ENCODE data around the gene SPECC1.
"Not testable (repeated sequence)": the region's sequence is repeated elsewhere in the genome, so short reads cannot be mapped to it uniquely, and the experiment has no call there.

SPECC1 gene

DNA sequence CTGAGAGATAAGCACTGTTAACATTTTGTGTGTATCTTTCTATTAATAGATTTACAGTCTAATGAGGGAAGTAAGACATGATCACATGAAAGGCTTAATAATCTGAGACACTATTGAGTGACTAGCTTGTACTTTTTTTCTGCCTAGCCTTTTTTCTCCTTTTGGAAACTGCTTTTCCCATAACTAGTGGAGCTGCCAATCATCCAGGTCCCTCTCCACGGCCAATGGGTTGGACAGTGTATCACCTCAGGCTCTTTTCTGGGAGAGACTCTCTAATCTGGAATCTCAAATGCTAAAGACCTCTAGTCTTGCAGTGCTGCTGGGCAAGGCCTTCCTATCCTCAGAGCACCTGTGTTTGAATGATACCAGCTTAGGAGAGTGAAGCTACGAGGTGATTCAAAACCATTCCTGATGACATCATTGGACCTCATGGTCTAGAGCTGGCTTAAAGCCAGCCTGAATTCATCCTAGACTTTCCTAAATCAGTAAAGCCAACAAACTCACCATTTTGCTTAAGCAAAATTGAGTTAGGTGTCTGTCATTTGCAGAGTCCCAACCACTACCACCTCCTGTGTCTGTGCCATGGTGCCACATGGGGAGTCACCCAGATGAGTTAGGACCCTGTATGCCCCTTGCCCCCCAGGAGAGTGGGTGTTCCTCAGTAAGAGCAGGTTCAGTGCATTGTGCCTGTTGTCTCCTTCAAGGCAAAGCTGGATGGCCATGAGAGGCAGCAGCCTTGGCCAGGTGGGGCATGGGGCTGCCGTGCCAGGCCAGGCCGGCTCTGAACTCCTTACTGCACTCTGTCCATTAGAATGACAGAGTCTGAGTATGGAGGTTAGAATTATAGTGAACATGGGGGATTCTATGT, 62.9 kb downstream of the SPECC1 start:
- DNase-seq: no peak

- DNase-seq: no peak
These were observed 63.5 kb downstream of the SPECC1 start for GRCh38 chr17:20072692-20072992.

DNA sequence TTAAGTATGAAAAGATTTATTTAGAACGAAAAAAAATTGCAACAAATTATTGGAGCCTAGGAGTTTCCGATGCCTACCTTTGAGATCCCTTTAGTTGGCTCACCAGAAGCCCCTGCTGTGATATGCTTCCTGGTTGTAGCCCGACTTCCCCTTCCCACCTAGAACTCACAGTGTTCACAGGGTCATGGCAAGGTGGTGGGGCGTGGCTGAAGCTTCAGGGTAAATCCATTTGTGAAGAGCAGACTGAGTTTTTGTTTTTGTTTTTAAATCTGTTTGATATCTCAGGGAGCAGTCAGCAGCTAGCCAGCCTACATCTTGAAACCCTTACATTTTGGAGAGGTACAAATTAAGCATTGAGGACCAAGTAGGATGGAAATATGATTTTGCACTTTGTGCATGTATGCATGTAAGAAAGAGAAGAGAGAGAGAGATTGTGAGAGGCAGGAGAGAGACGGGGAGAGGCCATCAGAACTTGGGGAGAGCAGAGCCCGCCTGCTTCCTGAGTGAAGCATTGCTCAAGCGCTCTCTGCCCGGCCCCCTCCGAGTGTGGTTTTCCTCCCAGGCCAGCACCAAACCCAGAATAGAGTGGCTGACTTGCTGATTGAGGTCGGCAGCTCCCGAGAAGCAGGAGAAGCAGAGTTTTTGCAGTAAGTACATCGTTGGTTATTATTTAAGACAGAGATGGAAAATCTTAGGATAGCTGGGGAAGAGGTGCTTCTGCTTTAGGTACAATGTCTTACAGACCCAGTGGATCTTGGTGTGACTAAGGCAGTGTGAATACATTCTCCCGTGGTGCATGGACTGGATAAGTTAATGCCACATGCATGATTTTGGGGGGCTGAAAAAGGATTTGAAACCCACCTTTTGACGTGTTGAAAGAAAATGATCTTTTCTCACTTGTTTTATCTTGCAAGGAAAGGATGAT, 64.2 kb downstream of the SPECC1 start:
- no peak for DNase-seq

DNA sequence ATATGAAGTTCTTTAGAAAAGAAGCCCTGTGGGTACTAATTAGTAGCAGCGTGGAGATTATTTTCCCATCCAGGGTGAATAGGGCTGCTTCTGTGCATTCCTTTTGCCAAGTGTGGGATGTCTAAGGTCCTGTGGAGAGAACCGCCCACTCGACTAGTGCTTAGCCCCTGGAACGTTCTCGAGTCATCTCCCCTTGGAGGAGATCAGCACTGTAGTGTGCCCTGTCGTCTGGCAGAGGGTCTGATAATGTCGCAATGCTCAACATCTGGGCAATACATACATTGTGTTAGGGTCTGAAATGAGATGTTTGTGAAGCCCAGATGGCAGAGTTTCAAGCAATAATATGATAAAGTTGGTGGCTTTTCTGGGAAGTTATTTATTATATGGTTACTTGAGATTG, 64.8 kb downstream of the SPECC1 start:
- DNase-seq: no peak

DNA sequence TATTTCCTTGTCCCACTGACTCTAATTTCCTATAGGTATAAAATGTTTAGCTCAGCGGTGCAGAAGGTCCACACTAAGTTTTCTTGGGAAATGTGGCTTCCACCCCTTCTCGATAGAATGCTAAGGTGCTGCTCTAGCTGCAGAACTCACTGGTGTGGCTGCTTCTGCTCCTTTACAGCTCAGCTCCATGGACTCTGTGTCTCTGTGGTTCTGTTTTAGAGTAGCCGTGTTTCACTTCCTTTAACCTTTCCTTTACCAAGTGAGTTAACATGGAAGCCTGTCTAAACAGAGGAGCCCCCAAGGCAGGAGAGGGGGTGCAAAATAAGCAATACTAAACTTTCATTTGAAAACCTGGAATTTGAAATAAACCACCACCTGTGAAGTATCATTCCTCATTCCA, 65.3 kb downstream of the SPECC1 start:
- no peak for DNase-seq

DNA sequence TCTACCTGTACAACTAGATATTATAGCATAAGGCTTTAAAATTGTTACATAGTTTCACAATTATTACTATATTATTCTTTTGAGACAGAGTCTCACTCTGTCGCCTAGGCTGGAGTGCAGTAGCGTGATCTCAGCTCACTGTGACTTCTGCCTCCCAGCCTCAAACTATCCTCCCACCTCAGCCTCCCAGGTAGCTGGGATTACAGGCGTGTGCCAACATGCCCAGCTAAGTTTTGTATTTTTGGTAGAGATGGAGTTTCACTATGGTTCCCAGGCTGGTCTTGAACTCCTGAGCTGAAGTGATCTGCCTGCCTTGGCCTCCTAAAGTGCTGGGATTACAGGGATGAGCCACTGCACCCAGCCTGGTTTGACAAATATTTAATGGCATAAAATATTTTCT, 67.0 kb downstream of the SPECC1 start:
- not testable (repeated sequence) for DNase-seq

DNA sequence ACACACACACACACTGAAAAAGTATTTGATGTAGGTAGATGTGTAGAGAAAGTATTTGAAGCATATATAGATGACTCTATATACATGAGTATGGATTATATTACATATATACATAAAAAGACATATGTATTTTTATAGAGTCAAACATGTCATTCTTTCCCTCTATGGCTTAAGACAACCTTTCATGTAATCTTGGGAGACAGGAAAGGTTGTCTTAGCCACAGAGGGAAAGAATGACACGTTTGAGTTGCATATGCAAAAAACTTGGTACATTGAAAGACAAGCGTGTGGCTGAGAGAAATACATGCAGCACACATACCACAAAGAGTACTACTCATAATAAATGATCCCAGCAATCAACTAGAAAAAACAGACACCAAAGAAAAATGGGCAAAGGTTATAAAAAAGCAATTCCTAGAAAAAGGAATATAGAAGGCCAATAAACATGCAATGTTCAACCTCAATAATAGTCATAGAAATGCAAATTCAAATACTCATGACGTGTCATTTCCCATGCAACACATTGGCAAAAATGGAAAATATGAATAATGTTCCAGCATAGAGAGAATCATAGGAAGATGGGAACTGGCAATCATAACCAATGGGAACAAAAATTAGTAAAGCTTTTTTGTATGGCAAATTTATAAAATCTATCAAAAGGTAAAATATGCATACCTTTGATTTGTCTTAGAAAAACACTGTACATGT, 69.0 kb downstream of the SPECC1 start:
- DNase-seq: no peak

DNA sequence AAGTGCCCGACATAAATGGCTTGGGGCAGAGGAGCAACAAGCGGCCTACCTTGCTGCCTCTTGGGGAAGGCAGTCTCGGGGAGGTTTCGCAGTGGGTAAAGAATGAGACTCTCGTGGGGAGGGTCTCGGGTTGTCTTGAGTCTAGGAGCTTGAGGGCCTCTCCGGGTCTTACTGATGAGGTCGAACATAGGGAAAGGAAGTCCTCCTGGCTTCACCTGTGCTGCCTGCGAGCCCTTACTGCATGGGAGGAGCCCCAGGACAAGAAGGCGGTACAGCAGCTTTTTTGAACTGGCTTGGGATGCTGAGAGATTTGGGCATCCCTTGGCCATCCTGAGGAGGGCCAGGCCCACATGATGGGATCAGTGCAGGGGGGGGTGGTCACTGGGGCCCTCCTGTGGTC, 71.4 kb downstream of the SPECC1 start:
- DNase-seq: no peak

- DNase-seq: no peak
These were observed 74.1 kb downstream of the SPECC1 start for GRCh38 chr17:20083156-20083859.

DNA sequence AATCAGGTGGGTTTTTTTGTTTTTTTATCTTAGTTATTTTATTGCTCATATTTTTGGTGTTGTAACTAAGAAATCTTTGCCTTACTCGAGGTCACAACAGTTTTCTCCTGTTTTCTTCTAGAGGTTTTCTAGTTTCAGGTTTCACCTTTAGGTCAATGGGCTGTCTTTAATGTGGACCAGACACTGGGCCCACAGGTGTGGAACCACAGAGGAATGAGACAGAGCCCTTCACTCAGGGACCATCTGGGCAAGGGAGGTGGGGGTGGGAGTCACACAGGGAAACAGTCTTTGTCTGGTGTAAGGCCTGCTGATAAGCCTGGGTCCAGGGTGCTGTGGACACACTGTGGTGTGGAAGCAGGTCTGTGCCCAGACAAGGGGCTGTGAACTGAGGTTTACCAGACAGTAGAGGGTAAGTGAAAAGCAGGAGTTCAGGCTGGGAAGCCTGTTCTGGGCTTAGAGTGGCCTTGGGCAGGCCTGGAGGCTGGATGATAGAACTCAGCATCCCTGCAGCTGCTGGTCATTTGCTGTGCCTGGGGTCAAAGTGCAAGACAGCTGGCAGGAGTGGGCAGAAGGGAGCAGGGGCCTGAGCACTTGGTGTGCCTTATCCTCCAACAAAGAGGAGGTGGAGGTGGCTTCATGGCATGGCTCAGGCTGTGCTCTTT, 75.6 kb downstream of the SPECC1 start:
- no peak for DNase-seq

DNA sequence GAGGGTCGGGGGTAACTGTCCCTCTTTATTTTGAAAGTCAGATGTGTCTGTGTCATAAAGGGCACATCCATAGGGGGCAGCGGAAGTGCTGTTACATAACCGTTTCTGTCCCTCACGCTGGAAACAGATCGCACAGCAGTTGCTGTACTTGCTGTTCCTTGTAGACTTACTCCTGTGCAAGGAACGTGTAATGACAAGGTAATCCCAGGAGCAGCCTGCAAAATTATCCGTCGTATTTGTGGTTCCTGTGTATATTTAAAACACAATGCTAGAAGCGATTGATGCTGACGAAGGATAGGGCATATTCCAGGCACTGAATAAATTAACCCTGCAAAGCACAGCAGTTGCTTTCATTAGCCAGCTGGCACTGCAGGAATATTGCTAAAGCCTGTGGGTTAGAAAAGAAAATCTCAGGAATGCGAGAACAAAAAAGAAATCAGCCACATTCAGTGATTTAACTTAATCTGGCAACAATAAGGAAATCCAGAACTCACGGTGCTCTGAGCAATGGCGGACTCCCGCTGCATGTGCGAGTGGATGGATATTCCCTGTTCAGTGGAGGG, 76.2 kb downstream of the SPECC1 start:
- DNase-seq: no peak

DNA sequence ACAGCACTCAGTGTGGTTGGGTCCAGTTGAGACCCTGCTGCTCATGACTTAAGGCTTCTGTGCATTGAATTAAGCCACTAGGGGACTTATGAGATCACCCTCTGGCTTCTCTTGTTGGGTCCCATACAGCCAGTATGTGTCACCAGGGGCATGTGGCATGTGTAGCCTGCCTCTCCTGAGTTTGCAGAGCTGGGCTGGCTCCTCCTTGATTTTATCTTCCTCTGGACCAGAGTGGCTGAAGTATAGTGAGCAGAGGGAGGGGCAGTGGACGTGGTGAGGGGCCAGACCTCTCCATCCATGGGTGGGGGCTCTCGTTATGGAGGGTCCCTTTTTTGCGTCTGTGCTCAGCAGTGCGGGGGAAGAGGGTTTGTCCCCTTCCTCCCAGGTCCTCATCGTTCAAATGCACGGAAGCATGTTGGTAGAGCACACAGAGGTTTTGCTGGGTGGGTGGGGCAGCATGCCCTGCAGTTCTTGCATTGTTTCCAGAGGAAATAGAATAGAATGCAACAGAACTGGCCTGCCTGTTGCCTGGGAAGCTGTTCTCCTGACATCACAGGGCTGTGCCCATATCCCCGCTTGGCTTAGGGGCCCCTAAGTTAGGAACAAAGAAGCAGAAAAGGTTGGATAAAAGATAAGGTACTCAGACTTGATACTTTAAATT, 77.4 kb downstream of the SPECC1 start:
- no peak for DNase-seq

DNA sequence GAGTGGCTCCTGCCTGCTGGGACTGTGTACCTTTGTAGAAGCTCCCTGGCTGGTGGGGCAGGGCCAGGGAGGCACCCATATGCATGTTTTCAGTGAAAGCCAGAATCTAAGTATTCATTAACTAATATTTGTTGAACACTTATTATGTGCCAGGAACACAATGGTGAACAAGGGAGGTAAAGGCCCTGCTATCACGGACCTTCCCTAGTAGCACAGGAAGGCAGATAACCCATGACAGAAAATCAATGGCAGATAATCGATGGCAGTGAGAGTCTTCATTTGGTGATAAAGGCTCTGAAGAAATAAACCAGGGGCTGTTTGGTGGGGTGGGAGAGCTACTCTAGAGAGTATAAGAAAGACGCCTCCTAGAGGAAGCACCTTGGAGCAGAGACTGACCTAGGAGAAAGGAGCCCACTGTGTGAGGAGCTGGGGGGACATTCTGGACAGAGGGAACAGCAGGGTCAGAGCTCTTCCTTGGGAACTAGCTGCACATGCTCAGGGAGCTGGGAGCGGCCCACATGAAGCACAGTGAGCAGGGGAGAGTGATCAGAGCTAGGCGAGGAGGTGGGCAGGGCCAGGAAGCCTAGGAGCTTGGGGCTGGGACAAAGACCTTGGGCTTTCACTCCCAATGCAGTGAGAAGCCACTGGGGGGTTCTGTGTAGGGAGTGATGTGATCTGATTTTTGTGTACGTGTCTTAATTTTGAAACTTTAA, 78.5 kb downstream of the SPECC1 start:
- DNase-seq: no peak

DNA sequence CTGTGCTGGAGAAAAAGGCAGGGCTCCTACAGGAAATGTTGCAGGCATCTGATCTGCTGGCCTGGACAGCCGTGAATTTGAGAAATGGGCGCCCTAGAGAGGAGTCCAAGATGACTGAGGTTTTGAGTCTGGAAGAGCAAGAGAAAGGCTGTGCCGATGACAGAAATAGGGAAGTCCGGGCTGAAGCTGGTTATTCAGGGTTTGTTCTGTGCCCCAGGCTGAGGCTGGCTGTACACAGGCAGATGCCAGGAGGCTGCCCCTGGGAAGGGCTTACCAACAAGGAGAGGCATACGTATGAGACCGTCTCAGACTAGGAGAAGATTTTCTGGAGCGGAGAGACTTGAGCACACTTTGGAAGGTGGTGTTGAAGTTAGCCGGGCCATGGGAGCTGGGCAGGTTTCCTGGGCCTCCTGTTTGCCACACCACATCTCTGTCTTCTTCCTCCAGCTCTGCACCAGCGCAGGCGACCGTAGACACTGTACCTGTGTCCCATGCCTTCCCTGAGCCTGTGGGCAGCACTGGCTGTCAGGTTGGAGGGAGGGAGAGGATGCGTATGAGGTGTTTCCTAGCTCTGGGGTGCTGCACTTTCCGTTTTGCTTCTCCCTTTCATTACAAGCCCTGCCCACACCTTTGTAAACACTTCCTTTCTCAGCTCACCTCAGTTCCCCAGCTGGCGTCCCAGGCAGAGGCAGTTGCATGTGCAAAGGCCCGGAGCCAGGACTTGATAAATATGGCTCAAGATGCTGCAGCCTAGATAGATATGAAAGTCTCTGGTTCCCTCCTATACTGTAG, 80.8 kb downstream of the SPECC1 start:
- DNase-seq: no peak

- DNase-seq: no peak
These were observed 82.2 kb downstream of the SPECC1 start for GRCh38 chr17:20091174-20092029.

DNA sequence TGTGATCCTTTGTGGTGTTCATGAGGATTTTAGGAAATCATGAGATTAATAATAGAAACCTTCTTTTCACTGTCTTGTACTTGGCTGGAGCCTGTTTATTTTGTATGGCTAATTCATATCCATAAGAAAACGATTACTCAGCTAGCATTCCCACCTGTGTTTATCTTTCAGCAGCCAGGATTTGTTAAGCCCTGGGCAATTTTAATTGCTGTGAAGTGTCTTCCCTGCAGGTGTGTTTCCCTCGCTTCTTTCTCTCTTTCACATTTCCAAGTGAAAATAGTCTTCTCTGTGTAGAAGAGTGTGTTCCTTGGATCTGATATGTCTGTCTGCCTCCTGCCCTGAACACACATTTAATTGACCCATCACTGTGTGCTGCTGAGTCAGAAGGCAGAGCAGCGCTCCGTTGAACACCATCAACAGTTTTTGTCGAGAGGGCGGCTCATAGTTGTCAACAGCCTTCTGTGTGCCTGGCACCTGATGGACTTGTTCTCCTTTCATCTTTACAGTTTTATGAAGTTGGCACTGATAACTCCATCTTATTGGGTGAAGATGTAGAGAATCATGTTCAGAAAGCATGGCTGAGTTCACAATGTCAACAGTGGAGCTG, 83.2 kb downstream of the SPECC1 start:
- DNase-seq: no peak

GRCh38 chr17:20092973-20093626, 83.9 kb downstream of the SPECC1 start:
- no peak for DNase-seq

DNA sequence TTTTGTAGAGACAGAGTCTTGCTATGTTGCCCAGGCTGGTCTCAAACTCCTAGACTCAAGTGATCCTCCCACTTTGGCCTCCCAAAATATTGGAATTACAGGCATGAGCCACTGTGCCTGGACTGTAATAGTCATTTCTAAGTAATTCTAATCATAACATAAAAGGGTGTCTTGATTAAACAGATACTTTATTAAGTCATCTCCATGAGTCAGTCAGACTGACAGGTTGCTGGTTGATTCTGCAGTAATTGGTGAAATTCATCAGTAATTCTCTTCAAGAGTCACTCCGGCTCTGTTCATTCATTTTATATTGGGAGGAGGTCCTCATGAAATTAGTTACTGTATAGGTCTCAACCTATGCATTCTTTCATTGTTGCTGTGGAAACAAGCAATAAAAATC, 85.6 kb downstream of the SPECC1 start:
- DNase-seq: no peak
